Stimulated activated CD8-positive, alpha-beta memory T cell treated with anti-CD3 and anti-CD28 coated beads, Interleukin-12 subunit alpha, Interleukin-12 subunit beta, amount 100 ng/mL, for 4 hours (primary cell): Measurements from ENCODE around the gene BCL11A.
A peak's percentile ranks its signal among the peaks of the same experiment; 100 is the strongest.

Source experiments
- DNase-seq: peaks from one replicate; pipeline ENCODE4 v3.0.0-alpha.2; 2020; ENCODE audit warnings: low read depth

BCL11A gene

GRCh38 chr2:60553495-60554073 lies at the start of gene BCL11A:
BCL11A (minus strand) TSS chr2:60553654; CDS start chr2:60553270, 384 bp downstream.
- no peak for DNase-seq

- no peak for DNase-seq
Measured at GRCh38 chr2:60602828-60603532, 49.5 kb upstream of the BCL11A start.

GRCh38 chr2:60602388-60602787 lies 48.9 kb upstream of the BCL11A start:
- no peak for DNase-seq

- no peak for DNase-seq
Measured at GRCh38 chr2:60598271-60598670, 44.8 kb upstream of the BCL11A start.

- DNase-seq = no peak
Measured at GRCh38 chr2:60597346-60597745, 43.9 kb upstream of the BCL11A start.

- no peak for DNase-seq
Measured at GRCh38 chr2:60596411-60596810, 43.0 kb upstream of the BCL11A start.

- no peak for DNase-seq
Measured at GRCh38 chr2:60595953-60596352, 42.5 kb upstream of the BCL11A start.

- no peak for DNase-seq
Measured at GRCh38 chr2:60589104-60589503, 35.6 kb upstream of the BCL11A start.

GRCh38 chr2:60586081-60586480 lies 32.6 kb upstream of the BCL11A start:
- DNase-seq = no peak

GRCh38 chr2:60585276-60585675 lies 31.8 kb upstream of the BCL11A start:
- no peak for DNase-seq

- no peak for DNase-seq
Measured at GRCh38 chr2:60583604-60584003, 30.1 kb upstream of the BCL11A start.

- DNase-seq = peak; percentile 45
Measured at GRCh38 chr2:60581433-60582282, 28.2 kb upstream of the BCL11A start.

- no peak for DNase-seq
Measured at GRCh38 chr2:60577682-60578283, 24.3 kb upstream of the BCL11A start.

- DNase-seq = no peak
Measured at GRCh38 chr2:60573251-60573650, 19.8 kb upstream of the BCL11A start.

- no peak for DNase-seq
Measured at GRCh38 chr2:60570251-60570650, 16.8 kb upstream of the BCL11A start.

- DNase-seq = no peak
Measured at GRCh38 chr2:60569680-60570111, 16.2 kb upstream of the BCL11A start.

GRCh38 chr2:60567919-60568768 lies 14.7 kb upstream of the BCL11A start:
- DNase-seq = no peak

- no peak for DNase-seq
Measured at GRCh38 chr2:60567096-60567495, 13.6 kb upstream of the BCL11A start.

- no peak for DNase-seq
Measured at GRCh38 chr2:60565472-60565871, 12.0 kb upstream of the BCL11A start.

GRCh38 chr2:60560734-60561644 lies 7.5 kb upstream of the BCL11A start:
- DNase-seq = no peak

- DNase-seq = no peak
Measured at GRCh38 chr2:60559880-60560279, 6.4 kb upstream of the BCL11A start.
